HG02943 (cell line): ENCODE data around the gene TEKTIP1.
"Not testable (repeated sequence)": the region's sequence is repeated elsewhere in the genome, so short reads cannot be mapped to it uniquely, and the experiment has no call there.

Experiments
- ATAC-seq: cut with Tn5 transposase; IDR thresholded peaks from one replicate; pipeline ENCODE4 v1.9.1; 2021; ENCODE audit warnings: mild to moderate bottlenecking, low read depth, moderate library complexity; ENCODE audit not compliant: unreplicated experiment

The TEKTIP1 gene

GRCh38 chr19:3507371-3508120 is 31.4 kb upstream of the TEKTIP1 start:
- ATAC-seq = no peak

- ATAC-seq = not testable (repeated sequence)
Measured at GRCh38 chr19:3508121-3508661, 30.8 kb upstream of the TEKTIP1 start.

GRCh38 chr19:3508771-3509535 is 30.0 kb upstream of the TEKTIP1 start:
- no peak for ATAC-seq

- no peak for ATAC-seq
Measured at GRCh38 chr19:3509566-3509989, 29.4 kb upstream of the TEKTIP1 start.

- ATAC-seq = no peak
Measured at GRCh38 chr19:3510727-3511126, 28.2 kb upstream of the TEKTIP1 start.

GRCh38 chr19:3511506-3512251 is 27.3 kb upstream of the TEKTIP1 start:
- no peak for ATAC-seq

GRCh38 chr19:3512562-3513228 is 26.3 kb upstream of the TEKTIP1 start:
- no peak for ATAC-seq

- no peak for ATAC-seq
Measured at GRCh38 chr19:3513229-3514140, 25.5 kb upstream of the TEKTIP1 start.

GRCh38 chr19:3514930-3515329 is 24.0 kb upstream of the TEKTIP1 start:
- ATAC-seq = no peak

- no peak for ATAC-seq
Measured at GRCh38 chr19:3515891-3516422, 23.0 kb upstream of the TEKTIP1 start.

GRCh38 chr19:3516675-3517207 is 22.2 kb upstream of the TEKTIP1 start:
- ATAC-seq = no peak

GRCh38 chr19:3517638-3518037 is 21.3 kb upstream of the TEKTIP1 start:
- no peak for ATAC-seq

- no peak for ATAC-seq
Measured at GRCh38 chr19:3518255-3518654, 20.7 kb upstream of the TEKTIP1 start.

- ATAC-seq = no peak
Measured at GRCh38 chr19:3518659-3519058, 20.3 kb upstream of the TEKTIP1 start.

GRCh38 chr19:3519126-3519525 is 19.8 kb upstream of the TEKTIP1 start:
- ATAC-seq = no peak

GRCh38 chr19:3520166-3521103 is 18.5 kb upstream of the TEKTIP1 start:
- ATAC-seq = no peak

- ATAC-seq = no peak
Measured at GRCh38 chr19:3521104-3521445, 17.9 kb upstream of the TEKTIP1 start.
